Forelimb muscle (tissue), 1 donor: ENCODE data around the gene TNFRSF8. TPM values are rescaled to one million over a fixed set of nuclear protein-coding genes. Genes with fewer than 3 reads are reported as not detected.
"Not testable (repeated sequence)": the region's sequence is repeated elsewhere in the genome, so short reads cannot be mapped to it uniquely, and the experiment has no call there.

Experiments used
- DNase-seq: peaks from one replicate; pipeline ENCODE4 v3.0.0-alpha.2; 2013; ENCODE audit warnings: low read depth
- polyA plus RNA-seq: library from polyadenylated mRNA; unstranded; fragments of 120-200 nt; gene quantifications from one replicate; pipeline ENCODE4 v1.2.1, GENCODE V29; 2013; ENCODE audit not compliant: insufficient read length

TNFRSF8 gene
- polyA plus RNA-seq, 1 donor: 0.22 TPM

DNA sequence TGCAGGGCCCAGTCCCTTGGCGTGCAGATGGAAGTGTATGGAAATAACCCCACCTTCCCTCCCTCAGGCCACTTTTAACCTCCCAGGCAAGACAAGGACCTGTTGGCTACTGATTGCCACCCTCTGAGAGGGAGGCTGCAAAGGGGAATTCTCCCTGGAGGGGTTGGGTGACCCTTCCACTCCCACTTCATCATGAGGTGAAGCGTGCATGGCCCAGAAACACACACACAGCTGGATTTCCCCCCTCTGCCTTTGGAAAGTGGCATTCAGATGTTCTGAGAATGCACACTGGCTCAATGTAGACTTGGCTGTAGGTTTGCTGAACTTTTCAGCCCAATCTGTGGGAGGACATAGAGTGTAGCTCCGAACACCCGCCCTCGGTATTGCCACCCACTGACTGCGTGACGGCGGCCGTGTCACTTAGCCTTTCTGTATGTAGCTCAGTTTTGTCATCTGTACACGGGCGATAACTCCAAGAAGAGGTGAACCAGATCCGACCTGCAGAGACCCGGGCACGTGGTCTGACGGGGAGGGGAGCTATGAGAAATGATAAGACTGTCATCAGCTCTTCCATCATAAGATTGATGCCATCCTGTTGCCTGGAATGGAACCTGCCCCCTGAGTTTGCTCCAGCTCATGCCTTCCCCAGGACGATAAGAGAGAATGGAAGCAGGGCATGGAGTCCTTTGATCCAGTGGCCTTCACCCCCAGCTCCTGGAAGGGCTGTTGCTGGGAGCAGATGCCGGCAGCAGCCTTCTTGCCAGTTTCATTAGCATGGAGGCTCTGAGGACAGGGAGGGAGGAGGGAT, 24.5 kb upstream of the TNFRSF8 start:
- DNase-seq: no peak

- no peak for DNase-seq
Measured at GRCh38 chr1:12039164-12039525, 24.0 kb upstream of the TNFRSF8 start.

DNA sequence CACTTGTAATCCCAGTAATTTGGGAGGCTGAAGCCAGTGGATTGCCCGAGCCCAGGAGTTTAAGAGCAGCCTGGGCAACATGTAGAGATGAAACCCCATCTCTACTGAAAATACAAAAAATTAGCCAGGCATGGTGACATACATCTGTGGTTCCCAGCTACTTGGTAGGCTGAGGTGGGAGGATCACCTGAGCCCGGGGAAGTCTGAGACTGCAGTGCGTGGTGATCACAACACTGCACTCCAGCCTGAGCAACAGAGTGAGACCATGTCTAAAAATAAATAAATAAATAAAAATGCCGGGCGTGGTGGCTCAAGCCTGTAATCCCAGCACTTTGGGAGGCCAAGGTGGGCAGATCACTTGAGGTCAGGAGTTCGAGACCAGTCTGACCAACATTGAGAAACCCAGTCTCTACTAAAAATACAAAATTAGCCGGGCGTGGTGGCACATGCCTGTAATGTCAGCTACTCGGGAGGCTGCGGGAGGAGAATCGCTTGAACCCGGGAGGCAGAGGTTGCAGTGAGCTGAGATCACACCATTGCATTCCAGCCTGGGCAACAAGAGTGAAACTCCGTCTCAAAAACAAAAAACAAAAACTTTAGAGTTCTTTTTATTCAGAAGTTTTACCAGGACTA, 23.2 kb upstream of the TNFRSF8 start:
- not testable (repeated sequence) for DNase-seq

- no peak for DNase-seq
Measured at GRCh38 chr1:12040457-12041051, 22.5 kb upstream of the TNFRSF8 start.

GRCh38 chr1:12044187-12044877, 18.8 kb upstream of the TNFRSF8 start:
- DNase-seq: not testable (repeated sequence)

DNA sequence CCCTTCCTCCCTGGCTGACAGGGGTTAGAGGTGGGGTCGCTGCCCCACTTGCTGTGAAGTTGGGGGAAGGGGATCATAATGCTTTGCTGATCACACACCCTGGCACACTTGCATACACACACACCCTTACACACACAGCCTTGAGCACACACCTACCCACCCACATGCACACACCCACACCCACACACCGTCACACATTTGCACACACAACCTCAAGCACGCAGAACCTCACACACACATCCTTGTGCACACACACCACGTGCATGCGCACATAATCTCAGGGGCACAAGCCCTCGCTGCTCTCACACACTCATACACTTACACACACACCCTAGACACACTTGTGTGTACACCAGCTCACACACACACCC, 16.4 kb upstream of the TNFRSF8 start:
- no peak for DNase-seq

- DNase-seq: no peak
Measured at GRCh38 chr1:12047120-12047876, 15.8 kb upstream of the TNFRSF8 start.

GRCh38 chr1:12048372-12048771, 14.7 kb upstream of the TNFRSF8 start:
- DNase-seq: peak; percentile 51

DNA sequence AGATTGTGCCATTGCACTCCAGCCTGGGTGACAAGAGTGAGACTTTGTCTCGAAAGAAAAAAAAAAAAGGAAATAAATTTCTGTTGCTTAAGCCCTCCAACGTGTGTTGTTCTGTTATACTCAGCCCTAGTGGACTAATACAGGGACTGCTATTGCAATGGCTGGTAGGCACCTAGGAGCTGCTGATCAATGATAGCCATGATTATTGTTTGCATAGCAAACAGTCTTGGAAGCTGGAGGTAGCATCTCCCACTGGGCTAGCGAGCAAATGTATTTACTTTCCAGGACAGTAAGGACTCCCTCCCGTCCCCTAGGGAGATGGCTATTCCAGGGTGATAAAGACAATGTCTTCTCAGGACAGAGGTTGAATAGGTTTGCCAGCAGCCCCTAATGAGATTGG, 13.5 kb upstream of the TNFRSF8 start:
- no peak for DNase-seq

DNA sequence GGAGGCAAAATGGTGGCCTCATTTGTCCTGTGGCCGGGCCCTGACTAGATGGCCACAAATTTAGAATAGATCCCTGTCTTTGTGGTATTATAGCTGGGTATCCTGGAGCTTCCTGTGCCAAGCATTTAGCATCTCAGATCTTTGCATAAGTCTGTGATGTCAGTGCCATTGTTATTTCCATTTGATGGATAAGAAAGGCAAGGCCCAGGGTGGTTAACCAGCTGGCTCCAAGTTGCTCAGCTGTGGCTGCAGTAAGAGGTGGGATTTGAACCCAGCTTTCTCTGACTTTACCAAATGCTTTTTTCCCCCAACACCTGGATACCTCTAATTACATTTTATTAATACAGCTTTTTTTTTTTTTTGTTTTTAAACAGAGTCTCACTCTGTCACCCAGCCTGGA, 11.7 kb upstream of the TNFRSF8 start:
- no peak for DNase-seq

- DNase-seq: peak; percentile 36
Measured at GRCh38 chr1:12052008-12052573, 11.0 kb upstream of the TNFRSF8 start.

- no peak for DNase-seq
Measured at GRCh38 chr1:12052997-12053686, 10.0 kb upstream of the TNFRSF8 start.

GRCh38 chr1:12053752-12054548, 9.2 kb upstream of the TNFRSF8 start:
- no peak for DNase-seq

DNA sequence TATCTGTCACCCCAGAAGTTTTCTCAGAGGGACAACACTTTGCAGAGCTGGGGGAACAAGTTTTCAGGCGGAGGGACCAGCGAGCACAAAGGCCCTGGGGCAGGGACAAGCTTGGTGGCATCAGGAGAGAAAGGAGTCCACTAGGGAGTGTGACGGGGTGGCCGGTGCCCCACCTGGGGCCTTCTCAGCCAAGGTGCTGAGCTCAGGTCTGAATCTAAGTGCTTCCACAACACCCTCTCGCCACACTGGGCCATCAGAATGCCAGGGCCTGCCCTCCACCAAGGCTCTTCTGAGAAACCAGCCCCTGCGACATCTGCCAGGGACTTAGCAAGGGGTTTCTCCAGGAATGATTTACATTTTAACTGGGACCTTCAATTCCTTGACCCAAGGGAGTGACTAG, 7.8 kb upstream of the TNFRSF8 start:
- no peak for DNase-seq

GRCh38 chr1:12056331-12056841, 6.7 kb upstream of the TNFRSF8 start:
- DNase-seq: no peak

GRCh38 chr1:12057382-12057781, 5.7 kb upstream of the TNFRSF8 start:
- DNase-seq: no peak

DNA sequence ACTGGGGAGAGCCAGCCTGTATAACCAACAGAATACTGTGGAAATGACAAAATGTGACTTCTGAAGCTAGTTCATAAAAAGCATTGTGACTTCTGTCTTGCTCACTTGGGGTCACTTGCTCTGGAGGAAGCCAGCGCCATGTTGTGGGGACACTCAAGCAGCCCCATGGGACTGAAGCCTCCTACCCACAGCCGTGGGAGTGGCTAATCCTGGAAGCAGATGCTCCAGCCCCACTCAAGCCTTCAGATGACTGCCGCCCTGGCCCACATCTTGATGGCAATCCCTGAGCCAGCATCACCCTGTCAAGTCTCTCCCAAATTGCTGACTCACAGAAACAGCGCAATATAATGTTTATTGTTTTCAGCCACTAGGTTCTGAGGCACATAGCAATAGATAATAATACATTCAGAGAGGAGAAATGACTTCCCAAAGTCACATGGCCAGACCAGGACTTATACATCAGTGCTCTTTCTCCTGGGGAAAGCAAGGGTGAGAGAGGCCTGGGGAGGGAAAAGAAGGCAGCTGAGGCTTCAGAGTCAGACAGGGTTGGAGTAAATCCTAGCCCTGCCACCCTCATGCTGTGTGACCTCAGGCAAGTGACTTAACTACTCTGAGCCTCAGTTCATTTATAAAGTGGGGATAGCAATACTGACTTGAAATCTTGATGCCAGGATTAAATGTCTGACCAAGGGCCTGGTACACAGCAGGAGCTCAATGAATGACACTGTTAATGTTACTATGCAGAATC, 5.0 kb upstream of the TNFRSF8 start:
- no peak for DNase-seq

GRCh38 chr1:12059226-12059625, 3.9 kb upstream of the TNFRSF8 start:
- DNase-seq: no peak
